ENCODE measurements around the gene MAML2. TPM values are rescaled to one million over a fixed set of nuclear protein-coding genes. Genes with fewer than 3 reads are reported as not detected.

Gene MAML2
- polyA plus RNA-seq, 3 donors: 0.57 to 7.6 (median 1.2) TPM

GRCh38 chr11:96049426-96049825, 293.6 kb downstream of the MAML2 start:
- intact Hi-C loops (cut with micrococcal nuclease): no loop called here

GRCh38 chr11:96045622-96046456, 297.2 kb downstream of the MAML2 start:
- Mint-ChIP-seq H3K36me3 (no peaks in the 10 kb centered on the region), H3K27ac (no peak overlapping the region), H3K9me3 (no peaks in the 10 kb centered on the region), H3K27me3 (ENCODE audit: low read depth in 3 of 3) (peaks cover 0 to 2% (median 1%) of the 10 kb centered on the region in 3 donors), H3K4me3 (no peak overlapping the region), H3K4me1 (peaks cover 5% of the 10 kb centered on the region)
- WGBS (ENCODE audit: insufficient coverage): 66% methylated on average over 3 of the region's 11 CpGs
- intact Hi-C loops (cut with micrococcal nuclease): no loop called here
- DNase-seq: peak in 1 of 3 donors; percentile 63
- Histone ChIP-seq H3K9me3 (replicated peaks in 1 of 2; ENCODE audit: control insufficient read depth in 1 of 2, insufficient read depth in 1 of 2, low read length in 2 of 2) (no peaks in the 10 kb centered on the region), H3K27ac (ENCODE audit: low read depth in 1 of 2, low read length in 2 of 2) (no peak overlapping the region), H3K9ac (ENCODE audit: insufficient read depth, low read length, poor library complexity, severe bottlenecking) (no peak overlapping the region), H3K4me2 (replicated peaks; ENCODE audit: extremely low read depth, low read length, poor library complexity, severe bottlenecking) (no peak overlapping the region), H3K27me3 (ENCODE audit: control insufficient read depth in 2 of 2, insufficient read depth in 2 of 2, low read length in 2 of 2) (no peaks in the 10 kb centered on the region), H3K4me3 (replicated peaks in 1 of 3; ENCODE audit: low read depth in 2 of 3, low read length in 3 of 3) (no peak overlapping the region), H2AFZ (ENCODE audit: insufficient read depth, low read depth, low read length, poor library complexity, severe bottlenecking) (no peak overlapping the region), H3K4me1 (ENCODE audit: control insufficient read depth in 1 of 2, insufficient read depth in 2 of 2, low read length in 2 of 2) (peaks cover 0 to 5% of the 10 kb centered on the region in 2 donors), H3K36me3 (replicated peaks in 1 of 2; ENCODE audit: control insufficient read depth in 1 of 2, insufficient read depth in 2 of 2, low read length in 2 of 2) (no peaks in the 10 kb centered on the region), H3K79me2 (ENCODE audit: insufficient read depth, low read length) (no peaks in the 10 kb centered on the region), H4K20me1 (ENCODE audit: insufficient read depth, low read length) (no peaks in the 10 kb centered on the region)
- no peak for TF ChIP-seq CTCF (IDR thresholded peaks at IDR 0.05)

More at GRCh38 chr11:96049426-96049825, 293.6 kb downstream of the MAML2 start:
- Mint-ChIP-seq H3K9me3 (no peaks in the 10 kb centered on the region), H3K4me3 (no peak overlapping the region), H3K36me3 (no peaks in the 10 kb centered on the region), H3K4me1 (peaks cover 16% of the 10 kb centered on the region), H3K27ac (no peak overlapping the region), H3K27me3 (ENCODE audit: low read depth in 3 of 3) (no peaks in the 10 kb centered on the region)
- H3K27ac ChIP-seq (ENCODE audit: low read depth in 1 of 2, low read length in 2 of 2): no peak overlapping the region
- DNase-seq: no peak
- WGBS (ENCODE audit: insufficient coverage): no CpG with 5 or more reads among the region's 2 CpGs
- no peaks in the 10 kb centered on the region for H3K27me3 ChIP-seq (ENCODE audit: control insufficient read depth in 2 of 2, insufficient read depth in 2 of 2, low read length in 2 of 2)
- no peak overlapping the region for H3K9ac ChIP-seq (ENCODE audit: insufficient read depth, low read length, poor library complexity, severe bottlenecking)
- no peak for TF ChIP-seq CTCF (IDR thresholded peaks at IDR 0.05)
- no peaks in the 10 kb centered on the region for H3K79me2 ChIP-seq (ENCODE audit: insufficient read depth, low read length)
- H3K4me1 ChIP-seq (ENCODE audit: control insufficient read depth in 1 of 2, insufficient read depth in 2 of 2, low read length in 2 of 2): peaks cover 11 to 19% of the 10 kb centered on the region in 2 donors
- H3K9me3 ChIP-seq (replicated peaks in 1 of 2; ENCODE audit: control insufficient read depth in 1 of 2, insufficient read depth in 1 of 2, low read length in 2 of 2): no peaks in the 10 kb centered on the region
- no peak overlapping the region for H3K4me2 ChIP-seq (replicated peaks; ENCODE audit: extremely low read depth, low read length, poor library complexity, severe bottlenecking)
- no peaks in the 10 kb centered on the region for H3K36me3 ChIP-seq (replicated peaks in 1 of 2; ENCODE audit: control insufficient read depth in 1 of 2, insufficient read depth in 2 of 2, low read length in 2 of 2)
- H3K4me3 ChIP-seq (replicated peaks in 1 of 3; ENCODE audit: low read depth in 2 of 3, low read length in 3 of 3): no peak overlapping the region
- no peaks in the 10 kb centered on the region for H4K20me1 ChIP-seq (ENCODE audit: insufficient read depth, low read length)
- no peak overlapping the region for H2AFZ ChIP-seq (ENCODE audit: insufficient read depth, low read depth, low read length, poor library complexity, severe bottlenecking)
